ENCODE results near the gene B3GAT1.

DNA sequence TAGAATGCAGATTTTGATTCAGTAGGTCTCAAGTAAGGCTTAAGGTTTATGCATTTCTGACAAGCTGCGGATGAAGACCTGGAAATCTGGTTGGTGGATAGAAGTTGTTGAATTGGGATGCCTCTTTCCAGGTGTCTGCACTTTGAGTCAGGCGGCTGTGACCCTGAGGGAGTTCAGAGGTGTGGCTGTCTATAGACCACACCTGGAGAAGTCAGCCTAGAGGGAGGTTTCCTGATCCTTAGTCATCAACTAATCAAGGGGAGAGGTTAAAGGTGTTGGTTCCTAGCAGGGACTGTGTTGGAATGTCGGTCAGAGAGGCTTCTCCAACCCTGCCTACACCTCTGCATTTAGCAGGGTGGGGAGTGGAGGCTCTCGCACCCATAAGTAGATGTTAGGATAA, 72.3 kb downstream of the B3GAT1 start:
- TF ChIP-seq TCF7L2 (IDR thresholded peaks at IDR 0.05; ENCODE audit: borderline replicate concordance, extremely low read depth, insufficient read depth, insufficient read length) = no peak
- TF ChIP-seq CTCF (IDR thresholded peaks at IDR 0.05 in 2 of 3, conservative IDR thresholded peaks at IDR 0.05 in 1 of 3; ENCODE audit: borderline replicate concordance in 1 of 3, insufficient read depth in 1 of 3, low read depth in 2 of 3, low read length in 2 of 3) = no peak

All from HCT116 (cell line).